ENCODE data around the gene HK1.

GRCh38 chr10:69311309-69311708, 33.0 kb downstream of the HK1 start:
- TF ChIP-seq CTCF (IDR thresholded peaks at IDR 0.05; ENCODE audit: low read depth, low read length): no peak
- no peak for TF ChIP-seq EZH2phosphoT487 (IDR thresholded peaks at IDR 0.05; ENCODE audit: low read depth)
